Measurements from ENCODE around the gene ARHGAP4.

ARHGAP4 gene

DNA sequence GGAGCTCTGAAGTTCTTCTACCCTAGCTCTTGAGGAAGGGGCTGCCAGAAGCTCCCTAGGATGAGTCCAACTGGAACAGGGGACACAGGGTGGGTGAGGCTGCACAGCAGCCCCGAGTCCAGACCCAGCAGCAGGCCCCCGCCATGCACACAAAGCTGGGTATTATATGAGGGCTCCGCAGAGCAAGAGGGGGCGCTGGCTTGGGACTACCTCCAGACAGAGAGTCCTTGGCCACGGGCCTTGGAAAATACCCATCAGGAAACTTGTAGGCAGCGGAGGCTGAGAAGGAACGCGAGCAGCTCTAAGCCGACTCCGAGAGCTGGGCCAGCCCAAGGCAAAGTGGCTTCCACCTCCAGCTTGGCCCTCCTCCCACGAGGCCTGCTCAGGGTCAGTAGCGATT lies 37.5 kb upstream of the ARHGAP4 start:
- TF ChIP-seq CTCF (IDR thresholded peaks at IDR 0.05; ENCODE audit: low read depth, low read length) = no peak
- no peak overlapping the region for H3K4me3 ChIP-seq (replicated peaks in 1 of 2; ENCODE audit: low read depth in 2 of 2, low read length in 2 of 2)
- DNase-seq (ENCODE audit: low read depth in 2 of 2) = no peak

DNA sequence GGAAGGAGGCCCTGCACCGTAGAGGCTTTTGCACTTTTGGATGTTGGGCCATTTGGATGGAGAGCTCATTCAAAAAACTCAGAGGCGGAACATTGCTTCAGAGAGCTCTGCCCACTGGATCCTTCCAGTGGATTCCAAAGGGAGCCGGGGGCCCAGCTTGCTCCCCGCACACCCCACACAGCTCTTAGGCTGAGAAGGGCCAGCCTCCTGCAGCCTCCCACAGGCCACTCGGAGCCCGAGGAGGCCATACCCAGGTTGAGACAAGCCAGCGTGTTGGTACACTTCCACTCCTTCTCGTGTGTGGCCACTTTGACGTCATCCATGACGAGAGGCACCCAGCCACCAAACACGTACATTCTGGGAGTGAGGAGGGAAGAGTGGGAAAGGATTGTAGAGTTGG lies 35.2 kb upstream of the ARHGAP4 start:
- no peak overlapping the region for H3K4me3 ChIP-seq (replicated peaks in 1 of 2; ENCODE audit: low read depth in 2 of 2, low read length in 2 of 2)
- no peak for TF ChIP-seq CTCF (IDR thresholded peaks at IDR 0.05; ENCODE audit: low read depth, low read length)
- DNase-seq (ENCODE audit: low read depth in 2 of 2) = no peak

- H3K4me3 ChIP-seq (replicated peaks in 1 of 2; ENCODE audit: low read depth in 2 of 2, low read length in 2 of 2) = no peak overlapping the region
- no peak for DNase-seq (ENCODE audit: low read depth in 2 of 2)
- no peak for TF ChIP-seq CTCF (IDR thresholded peaks at IDR 0.05; ENCODE audit: low read depth, low read length)
Measured at GRCh38 chrX:153960786-153961185, 34.7 kb upstream of the ARHGAP4 start.

DNA sequence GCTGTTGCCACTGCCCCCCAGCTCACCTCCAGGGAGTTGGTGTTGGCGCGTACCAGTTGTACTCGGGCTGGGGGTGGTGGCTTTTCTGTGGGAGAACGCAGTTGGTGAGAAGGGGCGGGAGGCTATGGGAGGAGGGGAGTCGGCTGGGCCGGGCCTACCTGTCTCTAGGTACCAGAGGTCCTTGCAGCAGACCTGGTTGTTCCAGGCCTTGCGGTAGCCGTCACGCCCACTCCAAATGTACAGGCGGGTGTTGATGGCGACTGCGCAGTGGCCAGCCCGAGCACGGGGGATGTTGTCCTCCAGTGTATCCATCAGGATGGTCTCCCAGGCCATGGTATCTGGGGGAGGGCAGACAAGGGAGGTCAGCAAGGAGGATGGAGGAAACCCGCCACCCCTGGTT lies 34.0 kb upstream of the ARHGAP4 start:
- no peak overlapping the region for H3K4me3 ChIP-seq (replicated peaks in 1 of 2; ENCODE audit: low read depth in 2 of 2, low read length in 2 of 2)
- DNase-seq (ENCODE audit: low read depth in 2 of 2) = no peak
- TF ChIP-seq CTCF (IDR thresholded peaks at IDR 0.05; ENCODE audit: low read depth, low read length) = no peak

DNA sequence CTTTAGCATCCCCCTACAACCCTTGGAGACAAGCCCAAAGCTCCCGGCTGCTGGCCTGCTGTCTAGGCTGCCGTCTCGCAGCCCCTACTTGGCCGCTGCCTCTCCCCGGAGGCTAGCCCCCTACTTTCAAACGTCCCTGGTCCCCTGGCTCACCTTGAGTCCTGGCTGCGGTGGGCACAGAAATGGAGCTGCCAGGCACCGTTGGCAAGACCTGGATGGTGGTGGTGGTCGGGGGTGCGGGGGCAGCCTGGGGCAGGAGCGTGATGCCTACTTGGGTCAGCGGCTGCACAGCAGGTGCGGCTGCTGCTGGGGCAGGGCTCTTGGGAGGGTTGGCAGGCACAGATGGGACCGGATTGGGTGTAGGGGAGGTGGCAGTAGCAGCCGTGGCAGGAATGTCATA lies 33.6 kb upstream of the ARHGAP4 start:
- H3K4me3 ChIP-seq (replicated peaks in 1 of 2; ENCODE audit: low read depth in 2 of 2, low read length in 2 of 2) = no peak overlapping the region
- TF ChIP-seq CTCF (IDR thresholded peaks at IDR 0.05; ENCODE audit: low read depth, low read length) = no peak
- no peak for DNase-seq (ENCODE audit: low read depth in 2 of 2)

- no peak for DNase-seq (ENCODE audit: low read depth in 2 of 2)
- no peak overlapping the region for H3K4me3 ChIP-seq (replicated peaks in 1 of 2; ENCODE audit: low read depth in 2 of 2, low read length in 2 of 2)
- TF ChIP-seq CTCF (IDR thresholded peaks at IDR 0.05; ENCODE audit: low read depth, low read length) = no peak
Measured at GRCh38 chrX:153958605-153959004, 32.5 kb upstream of the ARHGAP4 start.

DNA sequence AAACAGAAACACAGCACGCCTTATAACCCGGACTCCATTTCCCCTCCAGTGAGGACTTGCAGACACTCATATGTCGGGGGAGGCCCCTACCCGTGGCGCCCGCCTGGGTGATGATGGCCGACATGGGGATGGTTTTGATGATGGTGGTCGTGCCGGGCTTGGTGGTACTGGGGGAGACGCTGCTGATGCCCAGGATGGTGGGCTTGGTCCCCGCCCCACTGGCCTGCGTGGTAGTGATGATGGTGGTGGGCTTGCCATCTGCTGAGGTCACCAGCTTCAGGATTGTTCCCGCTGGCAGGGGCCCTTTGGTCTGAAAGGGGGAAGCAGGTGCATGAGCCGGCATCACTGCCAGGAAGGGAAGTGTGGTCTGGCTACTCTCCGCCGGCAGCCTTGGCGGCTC lies 31.2 kb upstream of the ARHGAP4 start:
- no peak for DNase-seq (ENCODE audit: low read depth in 2 of 2)
- no peak for TF ChIP-seq CTCF (IDR thresholded peaks at IDR 0.05; ENCODE audit: low read depth, low read length)

More for the DNA sequence above, 31.2 kb upstream of the ARHGAP4 start:
- H3K4me3 ChIP-seq (replicated peaks in 1 of 2; ENCODE audit: low read depth in 2 of 2, low read length in 2 of 2) = no peak overlapping the region
